Stimulated activated CD8-positive, alpha-beta memory T cell treated with anti-CD3 and anti-CD28 coated beads, Interleukin-7, amount 100 ng/mL, for 4 hours (primary cell): Measurements from ENCODE around the gene STIL.

Experiments
- DNase-seq, 2 donors: peaks; one replicate each; pipeline ENCODE4 v3.0.0-alpha.2; 2020; ENCODE audit warnings: low read depth in 2 of 2

Gene STIL

GRCh38 chr1:47235241-47235681 is 78.7 kb downstream of the STIL start:
- DNase-seq = no peak

GRCh38 chr1:47233186-47233585 is 80.8 kb downstream of the STIL start:
- no peak for DNase-seq

DNA sequence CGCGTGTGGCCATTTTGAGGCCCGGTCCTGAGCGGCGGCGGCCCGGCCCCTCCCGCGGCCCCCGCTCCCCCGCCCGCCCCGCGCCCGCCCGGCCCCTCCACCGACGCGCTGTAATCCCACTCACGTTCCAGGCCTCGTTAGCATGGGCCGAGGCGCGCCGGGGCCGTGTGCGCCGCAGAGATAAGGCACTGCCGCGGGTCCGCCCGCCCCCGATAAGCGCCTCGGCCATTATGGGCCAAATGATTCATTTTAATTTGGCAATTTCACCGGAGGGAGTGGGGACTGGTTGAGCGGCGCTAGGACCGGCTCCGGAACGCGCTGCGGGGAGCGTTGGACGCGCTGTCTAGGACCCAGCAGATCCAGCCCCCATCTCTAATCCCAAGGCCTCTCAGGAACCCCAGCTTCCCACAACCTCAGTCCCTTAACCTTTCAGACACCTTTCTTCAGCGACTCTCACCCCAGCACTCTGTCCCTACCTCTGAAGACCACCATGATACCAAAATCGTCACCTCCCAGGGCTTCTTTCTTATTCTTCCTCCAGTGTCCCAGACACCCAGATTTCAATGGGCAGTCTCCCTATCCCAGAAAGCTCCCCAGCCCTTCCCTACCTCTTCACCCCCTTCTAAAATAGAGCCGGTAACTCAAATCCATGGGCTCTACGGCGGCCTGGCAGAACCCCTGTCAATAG is 81.6 kb downstream of the STIL start, which contains the start of gene TAL1:
Gene TAL1 (minus strand): TSS at position 39 of the 688 bp plus-strand sequence. CDS start 6,337 bp downstream, outside the sequence.
- no peak for DNase-seq

- DNase-seq = no peak
Measured at GRCh38 chr1:47231301-47232186, 82.4 kb downstream of the STIL start.

DNA sequence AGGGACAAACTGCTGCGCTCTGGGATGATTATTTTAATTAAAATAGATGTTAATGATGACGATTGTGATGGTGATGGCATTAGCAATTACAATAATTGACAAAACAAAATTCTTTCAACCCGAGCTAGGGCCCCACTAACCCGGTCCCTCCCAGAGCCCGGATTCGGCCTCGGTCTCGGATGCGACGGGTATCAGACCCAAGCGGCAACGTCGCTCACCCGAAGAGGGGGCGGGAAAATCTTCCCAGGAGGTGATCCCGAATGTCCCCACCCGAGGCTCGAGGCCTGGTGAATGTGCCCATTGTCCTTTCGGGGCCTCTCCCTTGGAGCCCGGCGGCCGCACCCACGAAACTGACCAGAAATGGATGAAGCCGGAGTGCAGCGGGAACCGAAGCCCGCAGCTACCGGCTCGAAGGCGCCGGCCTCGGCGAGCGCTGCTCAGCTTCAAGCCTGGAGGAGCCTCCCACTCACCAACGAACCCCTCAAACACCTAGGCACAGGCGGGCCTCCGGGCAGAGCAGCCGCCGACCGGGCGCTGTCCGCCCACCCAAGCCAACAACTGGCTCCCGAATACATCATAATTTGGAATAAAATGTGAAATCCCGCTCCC is 83.2 kb downstream of the STIL start:
- no peak for DNase-seq

DNA sequence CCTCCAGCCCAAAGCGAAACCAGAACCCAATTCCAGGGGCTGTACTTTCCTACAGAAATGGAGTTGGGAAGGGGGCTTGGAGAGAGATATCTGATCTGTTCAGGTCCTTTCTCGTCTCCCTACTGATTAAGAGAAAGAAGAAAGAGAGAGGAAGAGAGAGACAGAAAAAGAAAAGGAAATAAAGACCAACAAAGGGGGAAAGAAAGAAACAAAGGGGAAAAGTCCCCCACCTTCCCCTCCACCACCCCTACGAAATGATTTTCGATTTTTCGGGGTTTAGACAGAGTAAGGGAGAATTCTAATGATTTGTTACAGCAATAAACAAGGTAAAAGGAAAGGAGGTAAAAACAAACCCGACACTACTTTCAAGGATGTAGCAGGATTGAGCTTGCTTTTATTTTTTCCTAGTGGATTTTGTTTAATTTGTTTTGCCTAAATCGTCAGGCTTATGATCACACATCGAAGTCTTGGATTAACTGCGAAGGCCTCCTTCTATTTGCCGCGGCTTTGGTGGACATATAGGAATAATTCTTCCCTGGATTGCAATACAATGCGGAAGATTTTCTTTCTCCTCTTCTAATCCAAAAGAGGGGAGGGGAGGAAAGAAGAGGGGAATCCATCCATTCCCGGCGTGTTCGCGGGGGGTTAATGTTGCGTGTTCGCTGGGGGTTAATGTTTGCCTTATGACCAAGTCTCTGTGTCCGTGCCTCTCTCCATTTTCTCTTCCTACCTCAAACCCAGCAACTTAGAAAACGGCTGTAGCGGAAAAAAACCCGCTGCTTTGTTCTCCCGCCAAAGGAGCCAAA is 83.9 kb downstream of the STIL start:
- no peak for DNase-seq

- no peak for DNase-seq
Measured at GRCh38 chr1:47229031-47229885, 84.7 kb downstream of the STIL start.

GRCh38 chr1:47228644-47229030 is 85.3 kb downstream of the STIL start:
- DNase-seq = no peak

DNA sequence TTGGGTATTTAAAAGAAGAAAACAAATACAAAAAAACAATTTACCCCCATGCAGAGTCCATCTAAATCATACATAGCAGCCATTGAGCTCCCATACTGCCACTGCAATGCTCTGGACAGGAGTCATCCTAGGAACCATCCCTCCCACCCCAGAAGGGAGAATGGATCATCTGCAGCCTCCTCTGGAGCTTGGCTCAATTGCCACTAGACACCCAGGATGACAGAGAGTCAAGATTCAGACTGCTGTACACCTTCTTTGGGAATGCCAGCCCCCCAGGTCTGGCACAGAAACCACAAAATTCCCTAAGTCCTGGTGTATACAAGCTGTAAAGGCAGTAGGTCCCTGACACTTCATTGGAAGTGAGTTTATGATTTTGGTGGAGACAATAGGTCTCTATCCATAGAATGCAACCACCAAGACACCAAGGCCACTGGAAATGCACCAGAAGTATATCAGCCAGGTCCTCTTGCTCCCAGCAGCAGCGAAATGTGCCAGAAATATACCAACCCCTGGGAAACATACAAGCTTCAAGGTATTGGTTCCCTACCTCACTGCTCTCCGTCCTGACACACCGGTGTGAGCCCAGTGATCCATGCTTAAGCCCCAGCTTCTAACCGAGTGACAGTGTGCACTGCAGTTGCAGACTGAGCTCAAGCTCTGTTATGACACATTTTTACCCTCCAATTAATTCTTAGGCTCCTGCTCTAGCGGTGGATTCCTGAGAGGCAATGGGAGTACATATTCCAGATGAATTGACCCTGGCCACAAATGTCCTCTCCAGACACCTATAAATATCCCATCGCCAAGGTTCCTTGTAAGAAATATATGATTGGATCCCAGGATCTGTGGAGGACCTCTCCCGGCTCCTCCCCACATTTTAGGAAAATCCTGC is 86.4 kb downstream of the STIL start:
- no peak for DNase-seq

GRCh38 chr1:47226839-47227215 is 87.1 kb downstream of the STIL start:
- DNase-seq = no peak

DNA sequence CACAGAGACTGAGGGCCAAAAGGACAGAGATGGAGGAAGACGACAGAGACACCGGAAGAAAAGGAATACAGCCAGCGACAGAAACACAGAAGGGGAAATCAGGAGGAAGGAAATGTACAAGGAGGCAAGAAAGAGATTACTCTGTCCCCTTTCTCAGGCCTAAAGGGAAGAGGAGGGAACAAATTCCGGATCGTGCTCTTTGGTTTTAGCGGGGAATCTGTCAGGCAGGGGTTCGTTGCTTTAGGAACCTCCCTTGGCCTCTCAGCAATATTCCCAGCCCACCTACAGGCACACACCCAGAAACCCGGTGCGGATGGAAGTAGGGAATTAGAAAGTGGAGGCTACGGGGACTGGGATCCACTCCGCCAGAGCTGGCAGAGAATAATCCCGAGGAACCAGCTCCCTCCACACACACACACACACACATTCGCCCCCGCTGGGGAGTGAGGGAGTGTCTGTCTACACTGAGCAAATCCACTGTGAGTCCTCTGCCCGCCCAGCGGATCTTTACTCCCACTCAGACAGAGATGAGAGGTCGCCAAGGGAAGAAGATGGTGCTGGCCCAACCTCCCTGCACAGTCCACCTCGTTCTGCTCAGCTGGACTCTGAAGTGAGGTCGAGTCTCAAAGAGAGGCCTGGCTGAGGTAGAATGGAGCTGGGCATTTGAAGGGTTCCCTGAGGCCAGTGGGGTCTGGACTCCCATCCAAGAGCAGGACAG is 87.7 kb downstream of the STIL start:
- DNase-seq = no peak

- no peak for DNase-seq
Measured at GRCh38 chr1:47225430-47226100, 88.4 kb downstream of the STIL start.

GRCh38 chr1:47224676-47225399 is 89.1 kb downstream of the STIL start:
- no peak for DNase-seq

DNA sequence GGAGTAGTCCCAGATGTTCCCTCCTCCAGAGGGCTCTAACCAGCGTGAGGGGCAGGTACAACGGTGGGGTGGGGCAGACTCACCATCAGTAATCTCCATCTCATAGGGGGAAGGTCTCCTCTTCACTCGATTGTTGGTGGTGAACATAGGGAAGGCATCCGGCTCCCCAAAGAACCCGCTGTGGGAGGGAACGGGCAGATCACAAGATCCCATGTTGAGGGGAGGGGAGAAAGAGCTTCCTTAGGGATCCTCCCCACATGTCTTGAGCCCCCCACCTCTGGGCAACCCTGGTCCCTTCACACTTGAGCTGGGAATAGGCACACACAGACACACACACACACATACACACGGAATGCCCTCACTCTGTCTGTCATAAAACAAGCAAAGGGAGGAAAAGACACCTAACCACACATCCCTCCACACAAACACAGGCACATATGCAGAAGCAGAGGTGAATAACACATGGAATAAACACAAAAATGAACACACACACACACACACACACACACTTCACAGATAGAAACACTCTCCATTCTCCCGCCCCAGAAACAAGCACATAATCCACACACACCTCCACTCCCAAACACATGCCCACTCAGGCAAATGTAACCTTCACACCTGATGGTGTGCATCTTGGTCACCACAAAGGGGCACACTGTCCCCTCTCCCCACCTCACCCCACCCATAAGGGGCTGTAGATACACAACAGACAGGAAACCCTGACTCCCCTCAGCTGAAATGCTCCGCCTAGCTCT is 89.8 kb downstream of the STIL start:
- DNase-seq = no peak

DNA sequence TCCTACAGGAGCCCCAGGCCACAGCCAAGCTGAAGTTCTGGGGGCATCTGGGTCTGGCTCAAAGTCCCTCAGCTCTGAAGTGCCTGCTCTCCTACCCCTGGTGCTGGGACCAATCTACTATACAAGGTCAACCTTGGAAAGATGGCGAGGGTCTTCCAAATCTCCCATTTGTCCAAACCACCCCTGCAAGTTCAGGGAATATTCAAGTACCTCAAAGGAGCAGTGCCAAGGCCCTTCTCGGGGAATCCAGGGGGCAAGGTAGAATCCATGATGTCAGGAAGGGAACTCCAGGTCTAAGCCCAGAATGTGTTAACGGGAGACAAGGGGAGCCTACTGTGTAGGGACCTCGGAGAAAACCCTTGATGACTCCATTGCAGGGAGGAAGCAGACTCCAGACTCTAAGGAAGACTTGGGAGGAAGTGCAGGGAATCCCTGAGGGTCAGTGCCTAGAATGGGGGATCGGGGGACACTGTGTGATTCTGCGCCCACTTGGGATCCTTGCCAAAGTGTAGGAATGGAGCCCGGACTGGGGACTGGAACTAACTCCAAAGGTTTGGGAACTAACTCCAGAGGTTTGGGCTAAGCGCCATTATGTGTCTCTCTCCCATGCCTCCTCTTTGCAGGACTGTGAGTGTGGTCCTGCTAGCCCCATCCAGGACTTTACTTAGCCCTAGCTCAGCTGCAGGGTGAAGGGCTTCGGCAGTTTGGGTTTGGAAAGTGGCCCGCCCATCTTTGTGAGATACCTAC is 90.6 kb downstream of the STIL start:
- no peak for DNase-seq

GRCh38 chr1:47222476-47222875 is 91.5 kb downstream of the STIL start:
- no peak for DNase-seq
